HepG2 (cell line): Measurements from ENCODE around the gene AGAP1. TPM values are rescaled to one million over a fixed set of nuclear protein-coding genes. Genes with fewer than 3 reads are reported as not detected.

Source experiments
- GABPB1 ChIP-seq: IDR thresholded peaks from 2 replicates; pipeline ENCODE4 v1.6.1; 2016; ENCODE audit warnings: mild to moderate bottlenecking, missing genetic modification reagents, moderate library complexity, missing compliant biosample characterization
- STAG1 ChIP-seq: sonication (generic); formaldehyde crosslinking; IDR thresholded peaks from 2 replicates; pipeline ENCODE4 v1.4.0; 2020; ENCODE audit warnings: missing genetic modification reagents
- polyA plus RNA-seq, 8 experiments: library from polyadenylated mRNA; depleted of rRNA in 3 of 8; stranded (reverse) in 7 of 8; unstranded in 1 of 8; fragments of >200 nt; fragmentation: Illumina TruSeq in 4 of 8; extraction: Trizol in 4 of 8; gene quantifications; 2 replicates each; pipeline versions ENCODE4 v1.2.1 to v1.2.3, GENCODE V29; 2011 to 2016; ENCODE audit warnings: low read depth in 4 of 8, missing spikeins in 1 of 8, mixed read lengths in 1 of 8; ENCODE audit not compliant: insufficient read depth in 1 of 8
- total RNA-seq, 5 experiments: library from RNA; depleted of rRNA; stranded (reverse); fragments of >200 nt; fragmentation: Illumina TruSeq; extraction: Trizol; gene quantifications; 2 replicates each; pipeline ENCODE4 v1.2.3, GENCODE V29; 2016; ENCODE audit warnings: low read depth in 1 of 5
- TF ChIP-seq, protein P1 (sequence below): sonication (generic); formaldehyde crosslinking; conservative IDR thresholded peaks from 2 replicates; pipeline ENCODE4 v1.8.0; 2022; ENCODE audit warnings: missing genetic modification reagents
- TF ChIP-seq, protein P2 (sequence below): sonication (generic); formaldehyde crosslinking; IDR thresholded peaks from 2 replicates; pipeline ENCODE4 v1.5.0; 2020; ENCODE audit warnings: mild to moderate bottlenecking, missing genetic modification reagents, borderline replicate concordance
- TF ChIP-seq, protein P3 (sequence below): sonication (generic); formaldehyde crosslinking; IDR thresholded peaks from 2 replicates; pipeline ENCODE4 v1.9.0; 2021; ENCODE audit warnings: missing genetic modification reagents, borderline replicate concordance

AGAP1 gene
- total and polyA plus RNA-seq, 2 of the 13 experiments (the other 11 are each of a cell fraction or from before 2014, with no cell fraction given), result 21.2 to 32.7 TPM

GRCh38 chr2:235563056-235563910, 69.4 kb downstream of the AGAP1 start (continued):
- TF ChIP-seq, protein P1, sequence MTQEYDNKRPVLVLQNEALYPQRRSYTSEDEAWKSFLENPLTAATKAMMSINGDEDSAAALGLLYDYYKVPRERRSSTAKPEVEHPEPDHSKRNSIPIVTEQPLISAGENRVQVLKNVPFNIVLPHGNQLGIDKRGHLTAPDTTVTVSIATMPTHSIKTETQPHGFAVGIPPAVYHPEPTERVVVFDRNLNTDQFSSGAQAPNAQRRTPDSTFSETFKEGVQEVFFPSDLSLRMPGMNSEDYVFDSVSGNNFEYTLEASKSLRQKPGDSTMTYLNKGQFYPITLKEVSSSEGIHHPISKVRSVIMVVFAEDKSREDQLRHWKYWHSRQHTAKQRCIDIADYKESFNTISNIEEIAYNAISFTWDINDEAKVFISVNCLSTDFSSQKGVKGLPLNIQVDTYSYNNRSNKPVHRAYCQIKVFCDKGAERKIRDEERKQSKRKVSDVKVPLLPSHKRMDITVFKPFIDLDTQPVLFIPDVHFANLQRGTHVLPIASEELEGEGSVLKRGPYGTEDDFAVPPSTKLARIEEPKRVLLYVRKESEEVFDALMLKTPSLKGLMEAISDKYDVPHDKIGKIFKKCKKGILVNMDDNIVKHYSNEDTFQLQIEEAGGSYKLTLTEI, result no peak
- TF ChIP-seq GABPB1 (CRISPR knock-in tag) (no peak), STAG1 (no peak)
- TF ChIP-seq, protein P2, sequence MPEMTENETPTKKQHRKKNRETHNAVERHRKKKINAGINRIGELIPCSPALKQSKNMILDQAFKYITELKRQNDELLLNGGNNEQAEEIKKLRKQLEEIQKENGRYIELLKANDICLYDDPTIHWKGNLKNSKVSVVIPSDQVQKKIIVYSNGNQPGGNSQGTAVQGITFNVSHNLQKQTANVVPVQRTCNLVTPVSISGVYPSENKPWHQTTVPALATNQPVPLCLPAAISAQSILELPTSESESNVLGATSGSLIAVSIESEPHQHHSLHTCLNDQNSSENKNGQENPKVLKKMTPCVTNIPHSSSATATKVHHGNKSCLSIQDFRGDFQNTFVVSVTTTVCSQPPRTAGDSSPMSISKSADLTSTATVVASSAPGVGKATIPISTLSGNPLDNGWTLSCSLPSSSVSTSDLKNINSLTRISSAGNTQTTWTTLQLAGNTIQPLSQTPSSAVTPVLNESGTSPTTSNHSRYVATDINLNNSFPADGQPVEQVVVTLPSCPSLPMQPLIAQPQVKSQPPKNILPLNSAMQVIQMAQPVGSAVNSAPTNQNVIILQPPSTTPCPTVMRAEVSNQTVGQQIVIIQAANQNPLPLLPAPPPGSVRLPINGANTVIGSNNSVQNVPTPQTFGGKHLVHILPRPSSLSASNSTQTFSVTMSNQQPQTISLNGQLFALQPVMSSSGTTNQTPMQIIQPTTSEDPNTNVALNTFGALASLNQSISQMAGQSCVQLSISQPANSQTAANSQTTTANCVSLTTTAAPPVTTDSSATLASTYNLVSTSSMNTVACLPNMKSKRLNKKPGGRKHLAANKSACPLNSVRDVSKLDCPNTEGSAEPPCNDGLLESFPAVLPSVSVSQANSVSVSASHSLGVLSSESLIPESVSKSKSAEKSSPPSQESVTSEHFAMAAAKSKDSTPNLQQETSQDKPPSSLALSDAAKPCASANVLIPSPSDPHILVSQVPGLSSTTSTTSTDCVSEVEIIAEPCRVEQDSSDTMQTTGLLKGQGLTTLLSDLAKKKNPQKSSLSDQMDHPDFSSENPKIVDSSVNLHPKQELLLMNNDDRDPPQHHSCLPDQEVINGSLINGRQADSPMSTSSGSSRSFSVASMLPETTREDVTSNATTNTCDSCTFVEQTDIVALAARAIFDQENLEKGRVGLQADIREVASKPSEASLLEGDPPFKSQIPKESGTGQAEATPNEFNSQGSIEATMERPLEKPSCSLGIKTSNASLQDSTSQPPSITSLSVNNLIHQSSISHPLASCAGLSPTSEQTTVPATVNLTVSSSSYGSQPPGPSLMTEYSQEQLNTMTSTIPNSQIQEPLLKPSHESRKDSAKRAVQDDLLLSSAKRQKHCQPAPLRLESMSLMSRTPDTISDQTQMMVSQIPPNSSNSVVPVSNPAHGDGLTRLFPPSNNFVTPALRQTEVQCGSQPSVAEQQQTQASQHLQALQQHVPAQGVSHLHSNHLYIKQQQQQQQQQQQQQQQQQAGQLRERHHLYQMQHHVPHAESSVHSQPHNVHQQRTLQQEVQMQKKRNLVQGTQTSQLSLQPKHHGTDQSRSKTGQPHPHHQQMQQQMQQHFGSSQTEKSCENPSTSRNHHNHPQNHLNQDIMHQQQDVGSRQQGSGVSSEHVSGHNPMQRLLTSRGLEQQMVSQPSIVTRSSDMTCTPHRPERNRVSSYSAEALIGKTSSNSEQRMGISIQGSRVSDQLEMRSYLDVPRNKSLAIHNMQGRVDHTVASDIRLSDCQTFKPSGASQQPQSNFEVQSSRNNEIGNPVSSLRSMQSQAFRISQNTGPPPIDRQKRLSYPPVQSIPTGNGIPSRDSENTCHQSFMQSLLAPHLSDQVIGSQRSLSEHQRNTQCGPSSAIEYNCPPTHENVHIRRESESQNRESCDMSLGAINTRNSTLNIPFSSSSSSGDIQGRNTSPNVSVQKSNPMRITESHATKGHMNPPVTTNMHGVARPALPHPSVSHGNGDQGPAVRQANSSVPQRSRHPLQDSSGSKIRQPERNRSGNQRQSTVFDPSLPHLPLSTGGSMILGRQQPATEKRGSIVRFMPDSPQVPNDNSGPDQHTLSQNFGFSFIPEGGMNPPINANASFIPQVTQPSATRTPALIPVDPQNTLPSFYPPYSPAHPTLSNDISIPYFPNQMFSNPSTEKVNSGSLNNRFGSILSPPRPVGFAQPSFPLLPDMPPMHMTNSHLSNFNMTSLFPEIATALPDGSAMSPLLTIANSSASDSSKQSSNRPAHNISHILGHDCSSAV (CRISPR knock-in tag), result no peak
- TF ChIP-seq, protein P3, sequence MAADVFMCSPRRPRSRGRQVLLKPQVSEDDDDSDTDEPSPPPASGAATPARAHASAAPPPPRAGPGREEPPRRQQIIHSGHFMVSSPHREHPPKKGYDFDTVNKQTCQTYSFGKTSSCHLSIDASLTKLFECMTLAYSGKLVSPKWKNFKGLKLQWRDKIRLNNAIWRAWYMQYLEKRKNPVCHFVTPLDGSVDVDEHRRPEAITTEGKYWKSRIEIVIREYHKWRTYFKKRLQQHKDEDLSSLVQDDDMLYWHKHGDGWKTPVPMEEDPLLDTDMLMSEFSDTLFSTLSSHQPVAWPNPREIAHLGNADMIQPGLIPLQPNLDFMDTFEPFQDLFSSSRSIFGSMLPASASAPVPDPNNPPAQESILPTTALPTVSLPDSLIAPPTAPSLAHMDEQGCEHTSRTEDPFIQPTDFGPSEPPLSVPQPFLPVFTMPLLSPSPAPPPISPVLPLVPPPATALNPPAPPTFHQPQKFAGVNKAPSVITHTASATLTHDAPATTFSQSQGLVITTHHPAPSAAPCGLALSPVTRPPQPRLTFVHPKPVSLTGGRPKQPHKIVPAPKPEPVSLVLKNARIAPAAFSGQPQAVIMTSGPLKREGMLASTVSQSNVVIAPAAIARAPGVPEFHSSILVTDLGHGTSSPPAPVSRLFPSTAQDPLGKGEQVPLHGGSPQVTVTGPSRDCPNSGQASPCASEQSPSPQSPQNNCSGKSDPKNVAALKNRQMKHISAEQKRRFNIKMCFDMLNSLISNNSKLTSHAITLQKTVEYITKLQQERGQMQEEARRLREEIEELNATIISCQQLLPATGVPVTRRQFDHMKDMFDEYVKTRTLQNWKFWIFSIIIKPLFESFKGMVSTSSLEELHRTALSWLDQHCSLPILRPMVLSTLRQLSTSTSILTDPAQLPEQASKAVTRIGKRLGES (CRISPR knock-in tag), result no peak
